Panc1 (cell line): ENCODE measurements around the gene ACSM6.

Experiments
- POLR2AphosphoS5 ChIP-seq: IDR thresholded peaks from 2 replicates; pipeline ENCODE4 v1.6.1; 2012; ENCODE audit warnings: mild to moderate bottlenecking, low read depth, low read length, moderate library complexity
- SIN3A ChIP-seq: IDR thresholded peaks from 2 replicates; pipeline ENCODE4 v1.6.1; 2012; ENCODE audit warnings: low read depth, mild to moderate bottlenecking, low read length, moderate library complexity, borderline replicate concordance; ENCODE audit not compliant: insufficient read depth
- TCF7L2 ChIP-seq: IDR thresholded peaks from 2 replicates; pipeline ENCODE4 v1.6.1; 2011; ENCODE audit warnings: mild to moderate bottlenecking, low read depth, low read length, inconsistent platforms
- TF ChIP-seq, protein P1 (sequence below), 2 experiments: IDR thresholded peaks; 2 replicates each; pipeline ENCODE4 v1.6.1; 2011 to 2012; ENCODE audit warnings: low read depth in 2 of 2, control low read depth in 1 of 2, low read length in 1 of 2, mild to moderate bottlenecking in 1 of 2, moderate library complexity in 1 of 2; ENCODE audit not compliant: insufficient read depth in 1 of 2
- TF ChIP-seq, protein P2 (sequence below): fragments of 450-650 bp; IDR thresholded peaks from 2 replicates; pipeline ENCODE4 v1.5.1; 2017; ENCODE audit warnings: mild to moderate bottlenecking

DNA sequence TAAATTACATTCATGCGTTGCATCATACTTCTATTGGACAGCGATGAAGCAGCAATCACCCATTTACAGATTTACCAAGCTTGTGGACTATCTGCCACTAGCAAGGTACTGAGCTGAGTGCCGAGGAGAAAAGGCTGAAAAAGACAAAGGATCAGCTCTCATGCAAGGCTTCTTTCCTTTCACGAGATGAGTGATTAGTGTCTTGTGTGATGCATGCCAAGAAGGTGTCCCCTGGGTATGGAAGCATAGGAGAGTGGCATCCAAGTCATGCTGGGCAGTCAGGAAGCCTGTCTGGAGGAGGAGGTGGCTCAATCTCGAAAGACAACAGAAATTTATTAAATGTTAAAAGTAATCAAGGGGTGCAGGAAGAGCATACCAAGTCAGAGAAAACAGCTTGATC is 40.9 kb downstream of the ACSM6 start:
- TF ChIP-seq, protein P1, sequence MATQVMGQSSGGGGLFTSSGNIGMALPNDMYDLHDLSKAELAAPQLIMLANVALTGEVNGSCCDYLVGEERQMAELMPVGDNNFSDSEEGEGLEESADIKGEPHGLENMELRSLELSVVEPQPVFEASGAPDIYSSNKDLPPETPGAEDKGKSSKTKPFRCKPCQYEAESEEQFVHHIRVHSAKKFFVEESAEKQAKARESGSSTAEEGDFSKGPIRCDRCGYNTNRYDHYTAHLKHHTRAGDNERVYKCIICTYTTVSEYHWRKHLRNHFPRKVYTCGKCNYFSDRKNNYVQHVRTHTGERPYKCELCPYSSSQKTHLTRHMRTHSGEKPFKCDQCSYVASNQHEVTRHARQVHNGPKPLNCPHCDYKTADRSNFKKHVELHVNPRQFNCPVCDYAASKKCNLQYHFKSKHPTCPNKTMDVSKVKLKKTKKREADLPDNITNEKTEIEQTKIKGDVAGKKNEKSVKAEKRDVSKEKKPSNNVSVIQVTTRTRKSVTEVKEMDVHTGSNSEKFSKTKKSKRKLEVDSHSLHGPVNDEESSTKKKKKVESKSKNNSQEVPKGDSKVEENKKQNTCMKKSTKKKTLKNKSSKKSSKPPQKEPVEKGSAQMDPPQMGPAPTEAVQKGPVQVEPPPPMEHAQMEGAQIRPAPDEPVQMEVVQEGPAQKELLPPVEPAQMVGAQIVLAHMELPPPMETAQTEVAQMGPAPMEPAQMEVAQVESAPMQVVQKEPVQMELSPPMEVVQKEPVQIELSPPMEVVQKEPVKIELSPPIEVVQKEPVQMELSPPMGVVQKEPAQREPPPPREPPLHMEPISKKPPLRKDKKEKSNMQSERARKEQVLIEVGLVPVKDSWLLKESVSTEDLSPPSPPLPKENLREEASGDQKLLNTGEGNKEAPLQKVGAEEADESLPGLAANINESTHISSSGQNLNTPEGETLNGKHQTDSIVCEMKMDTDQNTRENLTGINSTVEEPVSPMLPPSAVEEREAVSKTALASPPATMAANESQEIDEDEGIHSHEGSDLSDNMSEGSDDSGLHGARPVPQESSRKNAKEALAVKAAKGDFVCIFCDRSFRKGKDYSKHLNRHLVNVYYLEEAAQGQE (IDR thresholded peaks at IDR 0.05; ENCODE audit: insufficient read depth in 1 of 2, low read depth in 2 of 2, low read length in 1 of 2) = no peak
- TF ChIP-seq, protein P2, sequence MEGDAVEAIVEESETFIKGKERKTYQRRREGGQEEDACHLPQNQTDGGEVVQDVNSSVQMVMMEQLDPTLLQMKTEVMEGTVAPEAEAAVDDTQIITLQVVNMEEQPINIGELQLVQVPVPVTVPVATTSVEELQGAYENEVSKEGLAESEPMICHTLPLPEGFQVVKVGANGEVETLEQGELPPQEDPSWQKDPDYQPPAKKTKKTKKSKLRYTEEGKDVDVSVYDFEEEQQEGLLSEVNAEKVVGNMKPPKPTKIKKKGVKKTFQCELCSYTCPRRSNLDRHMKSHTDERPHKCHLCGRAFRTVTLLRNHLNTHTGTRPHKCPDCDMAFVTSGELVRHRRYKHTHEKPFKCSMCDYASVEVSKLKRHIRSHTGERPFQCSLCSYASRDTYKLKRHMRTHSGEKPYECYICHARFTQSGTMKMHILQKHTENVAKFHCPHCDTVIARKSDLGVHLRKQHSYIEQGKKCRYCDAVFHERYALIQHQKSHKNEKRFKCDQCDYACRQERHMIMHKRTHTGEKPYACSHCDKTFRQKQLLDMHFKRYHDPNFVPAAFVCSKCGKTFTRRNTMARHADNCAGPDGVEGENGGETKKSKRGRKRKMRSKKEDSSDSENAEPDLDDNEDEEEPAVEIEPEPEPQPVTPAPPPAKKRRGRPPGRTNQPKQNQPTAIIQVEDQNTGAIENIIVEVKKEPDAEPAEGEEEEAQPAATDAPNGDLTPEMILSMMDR = no peak
- TF ChIP-seq POLR2AphosphoS5 (no peak), TCF7L2 (no peak), SIN3A (no peak)
